K562 (cell line): Measurements from ENCODE around the gene UGP2. TPM values are rescaled to one million over a fixed set of nuclear protein-coding genes. Genes with fewer than 3 reads are reported as not detected.

Experiments
- ATAC-seq: fragments of 200-7000 bp; cut with Tn5 transposase; 3 replicates; pipeline ENCODE4 v1.9.1; 2020; ENCODE audit warnings: moderate library complexity
- BruUV-seq: library from RNA; stranded (reverse); fragments of 400-500 nt; replicated peaks from 2 replicates; lab custom pipeline; 2021; lab: Mats Ljungman, UMichigan
- CTCF ChIA-PET: fragments of 300-600 bp; formaldehyde crosslinking; extraction: SDS; loops from one replicate; lab custom pipeline; 2021; ENCODE audit warnings: low intra/inter-chr PET ratio; lab: Yijun Ruan, JAX
- POLR2A ChIA-PET: fragments of 300-600, 350-650 bp; sonication (Branson Sonifier 250); formaldehyde crosslinking; extraction: SDS; loops from one replicate; lab custom pipeline; 2021; ENCODE audit warnings: antibody characterized with exemption, inconsistent platforms; lab: Yijun Ruan, JAX
- DNase-seq, 4 experiments: peaks; one replicate each; pipeline versions ENCODE4 v3.0.0 to v3.0.0-alpha.2; 2011 to 2018; ENCODE audit warnings: low spot score in 3 of 4, mixed read lengths in 3 of 4; ENCODE audit errors: extremely low read depth in 1 of 4
- FAIRE-seq: peaks from 2 replicates; lab custom pipeline; 2011; peaks lifted over from hg19 to GRCh38; lab: Jason Lieb, UNC
- H2AFZ ChIP-seq: 2 replicates; pipeline ENCODE4 v1.6.0; 2011; ENCODE audit warnings: low read depth, low read length, control low read depth, inconsistent platforms
- H3K27ac ChIP-seq: fragments of 200-600 bp; 3 replicates; pipeline ENCODE4 v1.8.0; 2011; ENCODE audit warnings: low read depth, mild to moderate bottlenecking, control low read depth, inconsistent platforms, low read length, moderate library complexity, mixed read lengths; ENCODE audit errors: extremely low read depth
- H3K27me3 ChIP-seq, 2 experiments: fragments of 300-600 bp in 1 of 2; 2 replicates in 1 of 2; 3 replicates in 1 of 2; pipeline versions ENCODE4 v1.6.0 to v1.8.0; 2011; ENCODE audit warnings: inconsistent platforms in 2 of 2, low read length in 2 of 2, mild to moderate bottlenecking in 1 of 2, mixed read lengths in 1 of 2, moderate library complexity in 1 of 2; ENCODE audit not compliant: control insufficient read depth in 2 of 2, insufficient read depth in 2 of 2
- H3K36me3 ChIP-seq: fragments of 300-600 bp; 3 replicates; pipeline ENCODE4 v1.8.0; 2011; ENCODE audit warnings: mild to moderate bottlenecking, low read length, inconsistent platforms; ENCODE audit not compliant: control insufficient read depth, insufficient read depth
- H3K4me1 ChIP-seq, 2 experiments: fragments of 200-600 bp in 1 of 2; replicated peaks in 1 of 2; 2 replicates in 1 of 2; 3 replicates in 1 of 2; pipeline versions ENCODE4 v1.5.1 to v1.8.0; 2011; ENCODE audit warnings: inconsistent platforms in 2 of 2, low read length in 2 of 2, mild to moderate bottlenecking in 1 of 2, mixed read lengths in 1 of 2, moderate library complexity in 1 of 2; ENCODE audit not compliant: control insufficient read depth in 2 of 2, insufficient read depth in 2 of 2
- H3K4me2 ChIP-seq: 2 replicates; pipeline ENCODE4 v1.6.1; 2011; ENCODE audit warnings: low read length, control low read depth, inconsistent platforms, mixed read lengths; ENCODE audit not compliant: insufficient read depth
- H3K4me3 ChIP-seq: fragments of 200-600 bp; sonication (generic), shearing (Covaris generic); 2 replicates; pipeline ENCODE4 v1.5.1; 2016; ENCODE audit warnings: control low read depth, inconsistent platforms
- H3K79me2 ChIP-seq: fragments of 200-600 bp; 3 replicates; pipeline ENCODE4 v1.8.0; 2011; ENCODE audit warnings: low read length, inconsistent platforms; ENCODE audit not compliant: control insufficient read depth, insufficient read depth
- H3K9ac ChIP-seq, 2 experiments: 2 replicates each; pipeline versions ENCODE4 v1.6.0 to v1.6.1; 2011; ENCODE audit warnings: low read depth in 2 of 2, low read length in 2 of 2, control low read depth in 1 of 2, inconsistent platforms in 1 of 2, mild to moderate bottlenecking in 1 of 2, mixed read lengths in 1 of 2; ENCODE audit not compliant: insufficient read depth in 1 of 2
- H3K9me1 ChIP-seq: one replicate; pipeline ENCODE4 v1.6.0; 2011; ENCODE audit warnings: inconsistent platforms, mild to moderate bottlenecking, low read length, moderate library complexity; ENCODE audit not compliant: control insufficient read depth, insufficient read depth
- H3K9me3 ChIP-seq: replicated peaks from 2 replicates; pipeline ENCODE4 v1.5.1; 2011; ENCODE audit warnings: low read depth, low read length, inconsistent platforms; ENCODE audit not compliant: control insufficient read depth, insufficient read depth
- H4K20me1 ChIP-seq: replicated peaks from 2 replicates; pipeline ENCODE4 v1.6.1; 2011; ENCODE audit warnings: low read length, inconsistent platforms, mixed read lengths; ENCODE audit not compliant: control insufficient read depth, insufficient read depth
- ARHGAP35 ChIP-seq: fragments of 450-650 bp; IDR thresholded peaks from 2 replicates; pipeline ENCODE4 v1.6.1; 2018; ENCODE audit not compliant: partially characterized antibody
- CREM ChIP-seq: IDR thresholded peaks from 2 replicates; pipeline ENCODE4 v1.6.1; 2014; ENCODE audit warnings: antibody characterized with exemption, low read depth
- KDM5B ChIP-seq: fragments of 200-600 bp; sonication (generic); IDR thresholded peaks from 2 replicates; pipeline ENCODE4 v1.6.1; 2012; ENCODE audit warnings: low read depth, mild to moderate bottlenecking, moderate library complexity, low read length, control low read depth, inconsistent platforms; ENCODE audit not compliant: insufficient replicate concordance
- POLR2A ChIP-seq: fragments of 450-650 bp; conservative IDR thresholded peaks from 2 replicates; pipeline ENCODE4 v1.6.1; 2016
- RBM34 ChIP-seq: fragments of 200-400 bp; formaldehyde crosslinking; IDR thresholded peaks from 2 replicates; pipeline ENCODE4 v1.6.1; 2018; ENCODE audit warnings: low read length, borderline replicate concordance; ENCODE audit not compliant: insufficient read depth
- SNIP1 ChIP-seq: fragments of 450-650 bp; IDR thresholded peaks from 2 replicates; pipeline ENCODE4 v1.7.1; 2017; ENCODE audit warnings: low read depth, mild to moderate bottlenecking
- ZBTB8A ChIP-seq: fragments of 450-650 bp; IDR thresholded peaks from 2 replicates; pipeline ENCODE4 v1.6.1; 2018; ENCODE audit warnings: mild to moderate bottlenecking, moderate library complexity; ENCODE audit not compliant: partially characterized antibody
- ZNF121 ChIP-seq: sonication (generic); formaldehyde crosslinking; conservative IDR thresholded peaks from 2 replicates; pipeline ENCODE4 v1.8.0; 2022; ENCODE audit warnings: missing genetic modification reagents
- ZNF431 ChIP-seq: sonication (generic); formaldehyde crosslinking; IDR thresholded peaks from 2 replicates; pipeline ENCODE4 v1.8.0; 2022; ENCODE audit warnings: mild to moderate bottlenecking, missing genetic modification reagents
- WGBS: fragments of 100-300 bp; shearing (Covaris generic); methylation state at CpG from one replicate; pipeline ENCODE4 v1.1.6; 2016; ENCODE audit warnings: low coverage, mixed read lengths; ENCODE audit not compliant: insufficient coverage; ENCODE audit errors: missing lambda C conversion rate; 5-methylcytosine and 5-hydroxymethylcytosine counted together
- in situ Hi-C: fragments of 300-500 bp; cut with MboI; formaldehyde crosslinking; loops from 4 replicates; pipeline ENCODE4 v1.15.0; 2018; ENCODE audit warnings: inconsistent platforms, mixed read lengths
- intact Hi-C: fragments of 100-400 bp; cut with micrococcal nuclease; formaldehyde crosslinking; loops from 2 replicates; pipeline ENCODE4 v1.14.2; 2022
- polyA plus RNA-seq, 8 experiments: library from polyadenylated mRNA; depleted of rRNA in 4 of 8; stranded (reverse) in 5 of 8; unstranded in 3 of 8; fragments of >200 nt; fragmentation: Nextera tagmentation in 2 of 8; fragmentation: Illumina TruSeq in 1 of 8; extraction: Ambion mirVana in 2 of 8; extraction: Trizol in 1 of 8; gene quantifications; 2 replicates each; pipeline versions ENCODE4 v1.2.1 to v1.2.3, GENCODE V29; 2011 to 2014; ENCODE audit warnings: inconsistent platforms in 1 of 8, missing spikeins in 1 of 8
- total RNA-seq, 7 experiments: library from RNA; depleted of rRNA in 6 of 7; stranded (reverse); fragments of >200 nt in 6 of 7; fragmentation: Illumina TruSeq in 2 of 7; extraction: Trizol in 2 of 7; gene quantifications; 2 replicates each; pipeline versions ENCODE4 v1.2.1 to v1.2.3, GENCODE V29; 2011 to 2021; ENCODE audit warnings: low replicate concordance in 1 of 7
- TF ChIP-seq, protein P1 (sequence below): fragments of 450-650 bp; IDR thresholded peaks from 2 replicates; pipeline ENCODE4 v1.7.1; 2018; ENCODE audit warnings: mild to moderate bottlenecking, low read depth; ENCODE audit not compliant: partially characterized antibody
- TF ChIP-seq, protein P2 (sequence below): IDR thresholded peaks from 2 replicates; pipeline ENCODE4 v1.6.1; 2011; ENCODE audit not compliant: insufficient read length; ENCODE audit errors: extremely low read depth
- TF ChIP-seq, protein P3 (sequence below): IDR thresholded peaks from 2 replicates; pipeline ENCODE4 v1.6.1; 2016; ENCODE audit warnings: missing genetic modification characterization, missing compliant biosample characterization

Gene UGP2
- total and polyA plus RNA-seq, 9 of the 15 experiments (the other 6 are each of a cell fraction or from before 2014, with no cell fraction given), result 25.2 to 69.3 (median 58.9) TPM

DNA sequence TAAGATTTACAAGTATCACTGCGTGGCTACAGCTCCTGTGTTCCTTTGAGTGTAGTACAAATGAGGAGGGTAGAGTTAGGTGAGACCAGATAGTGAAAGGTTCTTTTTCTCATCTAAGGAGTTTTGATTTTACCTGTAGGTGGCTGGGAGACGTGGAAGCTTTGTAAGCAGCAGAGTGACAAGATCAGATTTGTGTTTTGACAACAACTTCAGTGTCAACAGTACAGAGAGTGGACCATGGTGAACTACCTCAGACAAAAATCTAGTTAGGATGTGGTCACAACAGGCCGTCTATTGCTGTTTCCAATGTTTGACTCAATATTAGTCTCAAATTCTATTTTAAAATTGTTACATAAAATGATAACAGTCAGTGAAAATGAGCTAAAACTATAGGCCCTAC is 20.3 kb upstream of the UGP2 start (continued):
- TF ChIP-seq, protein P1, sequence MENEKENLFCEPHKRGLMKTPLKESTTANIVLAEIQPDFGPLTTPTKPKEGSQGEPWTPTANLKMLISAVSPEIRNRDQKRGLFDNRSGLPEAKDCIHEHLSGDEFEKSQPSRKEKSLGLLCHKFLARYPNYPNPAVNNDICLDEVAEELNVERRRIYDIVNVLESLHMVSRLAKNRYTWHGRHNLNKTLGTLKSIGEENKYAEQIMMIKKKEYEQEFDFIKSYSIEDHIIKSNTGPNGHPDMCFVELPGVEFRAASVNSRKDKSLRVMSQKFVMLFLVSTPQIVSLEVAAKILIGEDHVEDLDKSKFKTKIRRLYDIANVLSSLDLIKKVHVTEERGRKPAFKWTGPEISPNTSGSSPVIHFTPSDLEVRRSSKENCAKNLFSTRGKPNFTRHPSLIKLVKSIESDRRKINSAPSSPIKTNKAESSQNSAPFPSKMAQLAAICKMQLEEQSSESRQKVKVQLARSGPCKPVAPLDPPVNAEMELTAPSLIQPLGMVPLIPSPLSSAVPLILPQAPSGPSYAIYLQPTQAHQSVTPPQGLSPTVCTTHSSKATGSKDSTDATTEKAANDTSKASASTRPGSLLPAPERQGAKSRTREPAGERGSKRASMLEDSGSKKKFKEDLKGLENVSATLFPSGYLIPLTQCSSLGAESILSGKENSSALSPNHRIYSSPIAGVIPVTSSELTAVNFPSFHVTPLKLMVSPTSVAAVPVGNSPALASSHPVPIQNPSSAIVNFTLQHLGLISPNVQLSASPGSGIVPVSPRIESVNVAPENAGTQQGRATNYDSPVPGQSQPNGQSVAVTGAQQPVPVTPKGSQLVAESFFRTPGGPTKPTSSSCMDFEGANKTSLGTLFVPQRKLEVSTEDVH, result no peak
- TF ChIP-seq KDM5B (no peak), SNIP1 (no peak), POLR2A (no peak), CREM (no peak)
- TF ChIP-seq, protein P2, sequence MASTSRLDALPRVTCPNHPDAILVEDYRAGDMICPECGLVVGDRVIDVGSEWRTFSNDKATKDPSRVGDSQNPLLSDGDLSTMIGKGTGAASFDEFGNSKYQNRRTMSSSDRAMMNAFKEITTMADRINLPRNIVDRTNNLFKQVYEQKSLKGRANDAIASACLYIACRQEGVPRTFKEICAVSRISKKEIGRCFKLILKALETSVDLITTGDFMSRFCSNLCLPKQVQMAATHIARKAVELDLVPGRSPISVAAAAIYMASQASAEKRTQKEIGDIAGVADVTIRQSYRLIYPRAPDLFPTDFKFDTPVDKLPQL, result no peak
- TF ChIP-seq, all 486 proteins: peak for 0

DNA sequence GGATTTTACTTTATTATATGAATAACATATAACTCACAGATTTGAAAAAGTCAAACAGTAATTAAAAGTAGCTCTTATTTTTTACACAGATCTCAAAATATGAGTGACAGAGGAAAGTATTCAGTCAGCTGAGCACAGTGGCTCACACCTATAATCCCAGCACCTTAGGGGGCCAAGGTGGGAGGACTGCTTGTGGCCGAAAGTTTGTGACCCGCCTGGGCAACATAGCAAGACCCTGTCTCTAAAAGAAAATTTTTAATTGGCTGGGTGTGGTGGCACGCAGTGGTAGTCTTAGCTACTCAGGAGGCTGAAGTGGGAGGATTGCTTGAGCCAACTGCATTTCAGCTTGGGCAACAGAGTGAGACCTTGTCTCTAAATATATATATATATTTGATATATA is 19.2 kb upstream of the UGP2 start:
- H3K36me3 ChIP-seq, result no peaks in the 10 kb centered on the region
- H3K27ac ChIP-seq, result no peak overlapping the region
- no peaks in the 10 kb centered on the region for H3K79me2 ChIP-seq
- BruUV-seq, result no TSS peak
- CTCF ChIA-PET, result no interaction called here
- no peak for ATAC-seq
- WGBS, result 11% methylated on average over 3 of the region's 3 CpGs
- no peaks in the 10 kb centered on the region; the same call in 1 of the 2 replicates for H3K9me3 ChIP-seq
- intact Hi-C loops (no loop called here), in situ Hi-C loops (no loop called here)
- no peak for DNase-seq
- H2AFZ ChIP-seq, result no peak overlapping the region
- no peak overlapping the region for H3K9ac ChIP-seq
- H3K4me2 ChIP-seq, result no peak overlapping the region
- no peaks in the 10 kb centered on the region for H3K4me1 ChIP-seq
- no peak for FAIRE-seq
- POLR2A ChIA-PET, result interaction anchor here (1.3 kb wide), 1 partner anchor 11 kb away, joined by 4 read pairs; no protein-coding TSS in a partner anchor
- H3K4me3 ChIP-seq, result no peak overlapping the region
- H4K20me1 ChIP-seq, result no peaks in the 10 kb centered on the region
- H3K27me3 ChIP-seq, result peaks cover 0 to 3% of the 10 kb centered on the region in 2 experiments; a peak in 4 of 5 replicates
- H3K9me1 ChIP-seq, result no peaks in the 10 kb centered on the region
- TF ChIP-seq ZNF121 (CRISPR knock-in tag) (no peak), RBM34 (no peak), ZBTB8A (no peak), ZNF431 (no peak), ARHGAP35 (no peak)
- TF ChIP-seq, protein P3, sequence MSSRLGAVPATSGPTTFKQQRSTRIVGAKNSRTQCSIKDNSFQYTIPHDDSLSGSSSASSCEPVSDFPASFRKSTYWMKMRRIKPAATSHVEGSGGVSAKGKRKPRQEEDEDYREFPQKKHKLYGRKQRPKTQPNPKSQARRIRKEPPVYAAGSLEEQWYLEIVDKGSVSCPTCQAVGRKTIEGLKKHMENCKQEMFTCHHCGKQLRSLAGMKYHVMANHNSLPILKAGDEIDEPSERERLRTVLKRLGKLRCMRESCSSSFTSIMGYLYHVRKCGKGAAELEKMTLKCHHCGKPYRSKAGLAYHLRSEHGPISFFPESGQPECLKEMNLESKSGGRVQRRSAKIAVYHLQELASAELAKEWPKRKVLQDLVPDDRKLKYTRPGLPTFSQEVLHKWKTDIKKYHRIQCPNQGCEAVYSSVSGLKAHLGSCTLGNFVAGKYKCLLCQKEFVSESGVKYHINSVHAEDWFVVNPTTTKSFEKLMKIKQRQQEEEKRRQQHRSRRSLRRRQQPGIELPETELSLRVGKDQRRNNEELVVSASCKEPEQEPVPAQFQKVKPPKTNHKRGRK (tag), result no peak
